GM18517 (cell line): ENCODE data around the gene SCN2A.

Experiments
- ATAC-seq: cut with Tn5 transposase; IDR thresholded peaks from one replicate; pipeline ENCODE4 v1.9.1; 2021; ENCODE audit warnings: mild to moderate bottlenecking, moderate library complexity; ENCODE audit not compliant: unreplicated experiment

SCN2A gene

DNA sequence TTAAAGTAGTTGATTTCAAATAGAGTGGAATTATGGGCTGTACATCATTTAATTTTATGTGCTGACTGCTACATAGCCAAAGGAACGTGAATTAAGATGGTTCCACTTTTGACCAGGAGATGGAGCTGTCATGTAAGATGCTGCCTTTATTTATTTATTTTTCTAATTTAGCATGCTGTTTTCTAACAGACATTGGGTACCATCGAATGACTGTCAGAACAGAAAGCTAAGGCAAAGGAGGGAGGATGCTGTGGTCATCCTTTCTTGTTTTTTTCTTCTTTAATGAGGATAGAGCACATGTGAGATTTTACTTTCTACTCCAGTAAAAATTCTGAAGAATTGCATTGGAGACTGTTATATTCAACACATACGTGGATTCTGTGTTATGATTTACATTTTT lies at the start of gene SCN2A:
TSS of gene SCN2A (plus strand) at position 185 of the 400 bp plus-strand sequence. CDS start 56,410 bp downstream, outside the sequence.
- peak; percentile 78 for ATAC-seq

DNA sequence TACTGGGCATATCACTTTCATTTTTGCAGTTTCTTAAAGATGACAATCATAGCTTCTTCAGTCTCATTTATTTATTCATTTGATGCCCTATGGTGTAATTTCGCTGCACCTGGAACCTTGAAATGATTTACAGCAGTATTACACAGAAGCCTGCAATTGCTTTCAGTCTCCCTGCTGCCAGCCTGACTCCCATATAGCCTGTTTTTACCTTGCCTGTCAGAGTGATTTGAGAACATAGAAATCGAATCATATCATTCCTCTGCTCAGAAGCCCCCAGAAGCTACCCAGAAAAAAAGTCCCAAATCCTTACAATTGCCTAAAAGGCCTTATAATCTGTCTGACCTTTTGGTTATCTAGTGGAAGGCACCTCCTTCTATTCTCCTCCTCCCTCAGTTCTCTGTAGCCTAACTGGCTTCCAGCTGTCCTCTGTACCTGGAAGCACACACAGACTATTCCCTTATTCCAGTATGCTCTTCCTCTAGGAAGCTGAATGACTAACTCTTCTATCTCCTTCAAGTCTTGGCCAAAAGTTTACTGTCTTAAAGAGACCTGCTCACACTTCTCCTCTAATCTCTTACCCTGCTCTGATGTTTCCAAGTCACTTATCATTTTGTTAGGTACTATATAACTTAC lies 48.0 kb upstream of the SCN2A start:
- ATAC-seq = no peak

DNA sequence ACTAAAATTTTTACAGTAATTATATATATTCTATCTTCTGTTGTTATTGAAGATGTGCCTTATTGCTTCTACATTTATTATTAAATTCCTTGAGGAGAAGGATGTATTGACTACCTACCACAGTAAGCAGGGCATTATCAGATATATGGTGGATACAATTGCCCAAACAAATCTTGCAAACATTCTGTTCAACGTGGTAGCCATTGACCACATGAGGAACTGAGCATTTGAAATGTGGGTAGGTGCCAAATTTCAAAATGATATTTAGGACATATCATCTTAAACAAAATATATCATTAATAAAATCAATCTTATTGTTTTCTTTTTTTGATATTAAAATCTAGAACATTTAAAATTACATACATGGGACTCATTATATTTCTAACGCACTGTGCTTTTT lies 46.5 kb upstream of the SCN2A start:
- no peak for ATAC-seq

GRCh38 chr2:165193178-165193777 lies 45.9 kb upstream of the SCN2A start:
- ATAC-seq = peak; percentile 97

GRCh38 chr2:165196411-165196810 lies 42.8 kb upstream of the SCN2A start:
- no peak for ATAC-seq

GRCh38 chr2:165197346-165197745 lies 41.9 kb upstream of the SCN2A start:
- no peak for ATAC-seq

DNA sequence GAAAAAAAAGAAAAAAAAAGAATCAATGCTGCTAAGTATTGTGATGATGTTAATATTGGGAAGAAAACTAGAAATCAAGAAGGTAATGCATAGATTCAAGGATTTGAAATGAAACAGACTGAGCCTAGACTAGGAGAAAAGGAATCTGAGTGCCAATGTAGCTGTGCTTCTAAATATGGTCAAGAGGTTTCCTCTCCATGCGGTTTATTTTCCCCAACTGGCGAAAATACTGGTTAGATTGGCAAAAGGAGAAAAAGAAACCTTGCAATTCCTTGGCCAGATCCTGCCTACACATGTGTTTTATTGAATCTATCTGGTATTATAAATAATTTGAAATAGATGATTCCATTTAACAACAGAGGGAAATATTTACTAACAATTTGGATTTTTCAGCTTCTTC lies 41.0 kb upstream of the SCN2A start:
- ATAC-seq = no peak

DNA sequence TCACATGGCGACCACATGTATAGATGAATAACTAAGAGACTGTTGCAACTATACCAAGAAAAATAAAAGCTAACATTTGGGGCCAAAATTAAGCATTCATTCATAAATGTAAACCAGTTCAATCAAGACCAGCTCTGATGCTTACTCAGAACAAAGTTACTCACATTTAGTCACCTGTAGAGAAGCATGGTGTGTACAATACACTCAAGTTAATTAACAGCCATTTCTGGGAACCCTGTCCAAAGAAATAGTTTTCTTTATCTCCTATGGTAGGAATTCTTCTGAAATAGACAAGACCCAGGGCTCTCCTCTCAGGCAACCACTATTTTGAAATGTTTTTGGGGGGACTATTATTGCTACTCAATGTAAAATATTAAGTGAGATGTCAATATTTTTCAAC lies 37.0 kb upstream of the SCN2A start:
- ATAC-seq = no peak

GRCh38 chr2:165203689-165204559 lies 35.3 kb upstream of the SCN2A start, which contains the start of gene SCN3A:
TSS of gene SCN3A (minus strand) at chr2:165204050. CDS start at chr2:165176394, 27,656 bp downstream.
- peak; percentile 55 for ATAC-seq

DNA sequence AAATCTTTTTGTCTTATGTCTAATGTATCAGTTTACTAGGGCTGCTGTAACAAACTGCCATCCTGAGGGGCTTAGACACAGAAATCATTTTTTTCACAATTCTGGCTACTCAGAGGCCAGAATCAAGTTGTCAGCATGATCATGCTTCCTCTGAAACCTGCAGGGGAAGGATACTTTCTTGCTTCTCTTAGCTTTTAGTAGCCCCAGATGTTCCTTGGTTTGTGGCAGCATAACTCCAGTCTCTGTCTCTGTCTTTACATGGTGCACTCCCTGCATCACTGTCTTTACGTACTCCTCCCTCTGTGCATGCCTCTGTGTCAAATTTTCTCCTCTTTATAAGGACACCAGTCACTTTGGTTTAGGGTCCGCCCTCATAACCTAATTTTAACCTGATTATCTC lies 33.3 kb upstream of the SCN2A start:
- ATAC-seq = no peak

- ATAC-seq = no peak
Measured at GRCh38 chr2:165208094-165208493, 31.1 kb upstream of the SCN2A start.

DNA sequence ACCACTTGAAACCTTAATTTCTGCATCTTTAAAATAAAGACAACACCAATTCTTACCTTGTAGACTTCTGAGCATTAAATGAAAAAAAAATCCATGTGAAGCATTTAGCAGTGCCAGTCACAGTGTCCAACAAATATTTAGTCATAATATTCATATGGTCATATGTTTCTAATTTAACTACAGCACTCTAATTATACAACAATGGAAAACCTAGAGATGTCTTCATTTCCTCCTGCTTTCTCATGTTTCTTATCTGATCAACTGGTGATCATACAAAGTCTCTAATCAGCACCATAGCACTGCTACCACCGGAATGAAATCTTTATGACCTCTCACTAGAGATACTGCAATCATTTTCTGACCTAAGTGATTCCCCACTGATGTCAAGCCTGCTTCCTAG lies 25.1 kb upstream of the SCN2A start:
- no peak for ATAC-seq

GRCh38 chr2:165219481-165219880 lies 19.7 kb upstream of the SCN2A start:
- no peak for ATAC-seq

DNA sequence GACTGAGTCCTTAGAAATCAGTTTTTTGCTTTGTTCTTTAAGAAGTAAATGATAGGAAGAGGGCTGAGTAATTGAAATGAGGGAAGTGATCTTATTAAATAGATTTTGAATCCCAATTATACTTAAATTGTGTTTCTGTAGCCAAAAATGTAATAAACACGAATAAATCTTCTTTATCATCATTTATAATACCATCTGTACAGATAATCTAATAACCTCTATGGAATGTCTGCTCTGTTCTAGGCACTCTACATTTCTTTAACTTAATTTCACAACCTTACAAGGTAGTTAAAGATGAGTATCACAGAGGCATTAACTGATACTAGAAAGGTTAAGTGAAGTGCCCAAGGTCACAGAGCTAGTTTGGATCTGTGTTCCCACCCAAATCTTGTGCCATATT lies 14.3 kb upstream of the SCN2A start:
- ATAC-seq = no peak

- ATAC-seq = no peak
Measured at GRCh38 chr2:165227571-165227970, 11.6 kb upstream of the SCN2A start.

DNA sequence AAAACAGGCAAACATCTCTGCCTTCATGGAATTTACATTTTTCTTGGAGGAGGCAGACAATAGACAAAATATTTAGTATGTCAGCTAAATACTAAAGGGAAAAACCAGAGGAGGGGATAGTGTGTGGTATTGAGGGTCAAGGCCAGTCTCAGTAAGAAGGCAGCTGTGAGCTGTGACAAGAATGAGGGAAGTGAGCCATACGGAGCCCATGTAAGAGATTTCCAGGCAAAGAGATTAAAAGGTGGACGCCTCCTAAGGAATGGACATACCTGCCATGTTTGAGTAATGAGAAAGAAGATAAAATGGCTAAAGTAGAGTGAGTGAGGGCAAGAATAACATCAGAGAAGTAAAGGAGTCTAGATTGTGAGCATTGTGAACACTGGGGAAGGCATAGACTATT lies 2.2 kb upstream of the SCN2A start:
- ATAC-seq = no peak

GRCh38 chr2:165238295-165238694 lies 919 bp upstream of the SCN2A start:
- no peak for ATAC-seq

- ATAC-seq = no peak
Measured at GRCh38 chr2:165239856-165240515, 772 bp downstream of the SCN2A start.

- ATAC-seq = no peak
Measured at GRCh38 chr2:165240916-165241315, 1.7 kb downstream of the SCN2A start.

GRCh38 chr2:165245081-165245793 lies 6.0 kb downstream of the SCN2A start:
- ATAC-seq = no peak

GRCh38 chr2:165248238-165248637 lies 9.0 kb downstream of the SCN2A start:
- no peak for ATAC-seq
